GM04503 (cell line): Measurements from ENCODE around the gene PROM1.

Experiments
- DNase-seq: peaks from one replicate; pipeline ENCODE4 v3.0.0-alpha.2; 2012; ENCODE audit warnings: low read depth

Gene PROM1

DNA sequence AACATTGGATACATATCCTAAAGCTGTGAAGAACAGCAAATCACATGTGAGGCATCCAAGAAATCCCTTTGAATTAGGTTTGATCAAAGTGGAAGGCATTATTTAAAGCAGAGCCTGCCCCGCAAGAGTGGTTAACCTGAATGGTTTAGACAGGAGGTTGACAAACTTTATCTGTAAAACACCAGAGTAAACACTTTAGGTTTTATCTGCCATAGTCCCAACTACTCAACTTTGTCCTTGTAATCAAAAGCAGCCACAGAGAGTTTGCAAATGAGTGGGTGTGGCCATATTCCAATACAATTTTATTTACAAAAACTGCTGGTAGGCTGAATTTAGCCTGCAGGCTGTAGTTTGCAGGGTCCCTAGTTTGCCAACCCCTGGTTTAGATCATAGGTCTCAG lies 95.6 kb downstream of the PROM1 start:
- DNase-seq, result no peak

GRCh38 chr4:15986907-15987306 lies 96.9 kb downstream of the PROM1 start:
- no peak for DNase-seq

DNA sequence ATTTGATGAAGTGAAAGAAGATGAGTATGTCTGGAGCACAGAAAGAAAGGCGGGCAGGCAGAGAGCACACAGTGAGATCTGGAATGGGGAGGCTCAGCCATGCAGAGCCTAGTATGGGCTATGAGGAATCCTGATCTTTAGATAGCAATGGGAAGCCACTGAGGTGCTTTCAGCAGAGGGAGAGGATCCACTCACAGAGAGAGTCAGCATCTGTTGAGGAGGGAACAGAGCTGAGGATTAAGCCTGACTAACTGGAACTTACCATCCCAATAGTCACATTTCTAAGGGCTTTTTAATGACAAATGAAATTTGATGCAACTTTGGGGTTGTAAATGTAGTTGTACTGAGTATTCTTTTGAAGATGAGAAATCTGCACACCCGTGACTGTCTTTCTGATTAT lies 100.2 kb downstream of the PROM1 start:
- DNase-seq, result no peak

DNA sequence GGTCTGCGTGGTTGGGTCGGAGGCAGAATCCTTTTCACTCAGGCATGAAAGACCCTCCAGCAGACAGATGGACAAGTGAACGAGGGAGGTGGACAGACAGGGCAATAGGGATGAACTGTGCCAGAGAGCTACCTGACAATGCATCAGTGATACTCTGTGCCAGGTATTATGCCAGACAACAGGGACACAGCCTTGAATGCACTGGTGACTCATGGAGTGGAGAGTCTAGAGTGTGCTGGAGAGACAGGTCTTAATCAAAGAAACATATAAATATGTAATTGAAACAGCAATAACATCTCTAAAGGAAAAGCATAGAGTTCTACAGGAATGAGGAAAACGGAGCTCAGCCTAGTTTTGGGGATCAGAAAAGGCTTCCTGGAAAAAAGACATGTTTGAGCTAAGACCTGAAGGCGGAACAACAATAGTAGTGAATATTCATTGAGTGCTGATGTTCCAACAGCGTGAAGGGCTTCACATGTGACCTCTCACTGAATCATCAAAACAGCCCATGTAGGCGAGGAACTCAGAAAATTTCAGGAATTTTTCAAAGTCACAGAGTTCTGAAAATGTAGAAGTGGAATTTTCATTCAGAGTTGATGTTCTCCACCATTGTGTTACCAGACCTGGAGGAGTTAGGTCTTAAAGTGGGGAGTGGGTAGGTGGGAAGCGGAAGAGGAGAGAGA lies 100.8 kb downstream of the PROM1 start:
- DNase-seq, result no peak

DNA sequence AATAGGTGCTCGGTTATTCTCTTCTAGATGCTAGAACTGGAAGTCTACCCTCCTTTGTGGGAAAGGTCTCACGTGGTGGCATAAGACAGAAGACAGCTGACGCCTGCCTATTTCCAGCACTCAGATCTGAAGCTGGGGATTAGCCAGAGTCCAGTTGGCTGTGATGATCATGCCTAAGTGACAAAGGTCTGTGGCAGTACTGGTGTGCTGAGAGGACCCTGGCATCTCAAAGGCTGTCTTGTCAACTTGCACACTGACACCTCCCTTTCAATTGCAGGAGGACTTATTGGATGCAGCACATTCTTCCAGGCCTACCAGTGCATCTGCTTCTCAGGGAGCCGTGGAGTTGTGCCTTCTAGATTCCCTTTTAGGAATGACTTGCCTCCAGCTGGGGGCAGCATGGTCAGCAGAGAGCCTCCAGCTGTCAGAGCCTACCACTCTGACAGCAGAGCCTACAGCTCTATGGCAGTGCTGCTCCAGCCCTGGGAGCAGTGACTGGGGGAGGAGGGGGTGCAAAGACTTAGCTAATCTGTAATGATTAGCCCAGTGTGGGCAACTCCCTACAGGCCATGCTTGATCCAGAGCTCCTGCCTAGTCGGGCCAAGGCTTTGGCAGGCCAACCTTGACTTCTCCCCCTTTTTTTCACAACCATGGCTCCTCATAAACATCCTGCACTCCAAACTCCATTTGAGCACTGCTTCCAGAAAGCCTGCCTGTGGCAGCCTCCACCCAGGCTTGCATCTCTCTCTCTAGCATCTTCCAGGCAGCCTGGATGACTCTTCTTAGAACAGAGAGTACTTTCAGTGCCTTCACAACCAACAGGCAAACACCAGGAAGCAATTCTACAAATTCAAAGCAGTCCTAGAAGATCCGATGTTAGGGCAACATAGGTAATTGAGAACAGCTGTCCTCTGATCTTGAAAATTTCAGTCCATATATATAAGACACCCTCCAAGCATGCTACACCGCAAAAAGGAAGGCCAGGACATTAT lies 107.1 kb downstream of the PROM1 start:
- no peak for DNase-seq

GRCh38 chr4:15971068-15971801 lies 112.6 kb downstream of the PROM1 start:
- DNase-seq, result no peak

GRCh38 chr4:15968551-15969300 lies 115.1 kb downstream of the PROM1 start:
- DNase-seq, result no peak

DNA sequence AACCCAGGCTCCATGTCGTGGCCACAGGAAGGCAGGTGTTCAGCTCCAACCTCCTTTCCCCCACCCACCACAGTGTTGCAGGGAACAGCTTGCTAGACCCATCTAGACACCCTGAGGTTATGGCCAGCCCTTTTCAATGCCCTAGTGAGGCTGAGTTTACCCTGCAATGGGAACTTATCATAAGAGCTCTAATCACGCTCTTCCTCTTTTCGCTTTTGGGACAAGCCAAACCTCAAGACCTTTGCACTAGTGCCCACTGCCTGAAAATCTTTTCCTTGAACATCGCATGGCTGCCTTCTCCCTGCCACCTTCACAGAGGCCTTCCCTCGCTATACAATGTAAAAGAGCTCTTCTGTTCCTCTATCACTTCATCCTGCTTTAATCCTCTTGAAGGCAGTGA lies 118.5 kb downstream of the PROM1 start:
- DNase-seq, result no peak

- no peak for DNase-seq
These were observed 119.7 kb downstream of the PROM1 start for GRCh38 chr4:15964159-15964558.

GRCh38 chr4:15963576-15963975 lies 120.2 kb downstream of the PROM1 start:
- DNase-seq, result no peak

DNA sequence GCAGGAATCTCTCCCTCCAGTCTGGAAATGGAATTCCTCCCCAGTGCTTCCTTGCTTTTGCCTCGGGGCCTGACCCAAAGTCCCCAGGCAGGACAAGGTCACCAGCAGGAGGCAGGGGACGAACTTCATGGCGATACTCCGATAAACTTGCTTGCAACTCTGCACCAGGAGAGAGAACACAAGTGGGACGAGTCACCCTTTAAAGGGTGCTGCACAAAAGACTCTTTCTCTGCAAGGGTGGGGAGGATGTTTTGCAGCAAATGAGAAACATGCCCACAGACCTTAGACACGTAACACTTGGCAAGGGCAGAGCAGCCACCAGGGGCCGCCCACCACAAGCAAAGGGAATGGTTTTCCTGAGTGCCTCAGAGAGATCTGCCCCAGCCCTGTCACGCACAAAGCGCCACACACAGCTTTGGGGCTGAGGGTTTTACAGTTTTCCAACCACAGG lies 120.8 kb downstream of the PROM1 start, which contains the start of gene FGFBP2:
FGFBP2 (minus strand) TSS at position 175 of the 451 bp plus-strand sequence; CDS start at position 129, 46 bp downstream.
- DNase-seq, result no peak

GRCh38 chr4:15961781-15962510 lies 121.9 kb downstream of the PROM1 start:
- no peak for DNase-seq

DNA sequence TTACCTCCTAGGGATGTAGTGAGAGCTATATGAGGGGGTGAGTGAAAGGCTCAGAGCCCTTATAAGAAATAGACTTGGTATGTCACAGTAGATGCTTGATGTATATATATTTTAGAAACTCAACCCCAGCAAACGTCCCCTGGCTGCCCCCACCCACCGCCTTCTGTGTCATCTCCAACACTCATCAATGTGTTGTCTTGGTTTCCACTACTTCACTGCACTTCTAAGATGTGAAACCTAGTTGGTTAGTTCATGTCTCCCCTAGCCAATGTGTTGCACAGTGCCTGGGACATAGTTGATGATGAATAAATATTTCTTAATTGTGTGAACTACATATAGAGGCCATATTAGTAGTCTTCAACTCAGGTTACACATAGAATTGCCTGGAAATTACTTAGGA lies 125.3 kb downstream of the PROM1 start:
- DNase-seq, result no peak

GRCh38 chr4:15956179-15956850 lies 127.5 kb downstream of the PROM1 start:
- DNase-seq, result no peak

DNA sequence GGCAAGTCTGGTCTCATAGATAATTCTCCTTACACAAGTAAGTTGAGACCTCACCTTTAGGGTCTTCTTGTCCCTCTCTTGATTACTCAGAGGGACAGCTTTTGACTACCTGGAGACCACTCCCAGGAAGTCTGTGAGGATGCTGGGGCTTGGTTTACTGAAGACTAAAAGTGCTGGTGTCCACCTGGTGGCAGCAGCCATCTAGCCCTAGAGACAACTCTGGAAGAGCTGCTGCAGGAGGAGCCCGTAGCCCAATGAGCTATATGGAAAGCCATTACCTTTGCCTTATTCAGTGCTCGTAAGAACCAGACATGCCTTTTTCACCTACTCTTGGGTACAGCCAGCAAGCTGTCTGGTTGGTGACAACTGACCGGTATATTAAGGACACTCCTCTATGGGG lies 128.2 kb downstream of the PROM1 start:
- DNase-seq, result no peak

DNA sequence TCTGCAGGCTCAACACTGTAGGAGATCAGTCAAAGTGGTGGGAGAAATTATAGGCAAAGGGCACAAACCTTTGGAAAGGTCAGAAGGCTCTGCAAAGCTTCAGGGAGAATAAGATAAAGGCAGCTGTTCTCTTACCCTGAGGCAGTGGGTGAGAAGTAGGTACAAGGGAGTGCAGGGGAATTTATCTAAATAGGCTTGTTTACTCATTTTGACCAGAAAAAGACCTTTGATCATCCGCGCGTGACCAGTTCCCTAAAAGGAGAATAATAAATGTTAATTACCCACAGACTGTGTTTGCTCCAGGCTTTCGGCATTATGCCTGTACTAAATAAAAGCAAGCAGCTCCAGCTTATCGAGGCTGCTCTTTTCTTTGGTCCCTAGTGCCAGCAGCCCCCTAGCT lies 130.2 kb downstream of the PROM1 start:
- no peak for DNase-seq

- no peak for DNase-seq
These were observed 132.0 kb downstream of the PROM1 start for GRCh38 chr4:15951781-15952180.

- DNase-seq, result no peak
These were observed 135.0 kb downstream of the PROM1 start for GRCh38 chr4:15948826-15949225.

DNA sequence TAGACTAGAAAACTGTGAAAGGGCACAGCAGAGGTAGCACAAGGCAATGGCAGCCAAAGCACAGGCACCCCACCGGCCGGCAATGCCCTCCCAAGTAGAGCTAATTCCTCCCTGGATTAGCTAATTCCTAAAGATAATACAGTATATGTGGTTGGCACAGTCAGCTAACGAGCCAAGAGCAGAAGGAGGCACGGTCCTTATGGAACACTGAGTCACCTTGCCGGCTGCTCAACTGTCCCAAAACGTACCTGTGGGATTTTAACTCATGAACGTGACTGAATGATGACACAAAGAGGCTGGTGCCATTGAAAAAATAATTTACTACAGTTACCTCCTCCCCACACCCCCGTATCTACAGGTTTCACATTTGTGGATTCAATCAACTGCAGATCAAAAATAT lies 136.1 kb downstream of the PROM1 start:
- DNase-seq, result no peak

DNA sequence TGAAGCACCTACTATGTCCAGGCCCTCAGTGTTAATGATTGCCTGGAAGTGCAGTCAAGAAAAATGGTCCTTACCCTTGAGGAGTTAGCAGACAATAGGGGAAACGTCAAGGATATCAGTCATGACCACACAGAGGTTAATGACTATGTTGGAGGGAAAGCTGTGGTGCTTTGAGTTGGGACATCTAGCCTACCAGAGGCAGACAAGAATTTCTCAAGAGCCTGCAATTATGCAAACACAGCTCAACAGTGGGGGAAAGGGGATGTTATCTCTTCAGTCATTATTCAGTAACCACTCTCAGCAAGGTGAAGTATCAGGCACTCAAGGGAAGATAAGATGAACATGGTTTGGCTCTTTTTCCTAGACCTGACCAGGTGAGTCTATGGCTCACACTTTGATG lies 138.3 kb downstream of the PROM1 start:
- no peak for DNase-seq
